Caco-2 (cell line): ENCODE data around the gene PDS5B. TPM values are rescaled to one million over a fixed set of nuclear protein-coding genes. Genes with fewer than 3 reads are reported as not detected.

Experiments used
- BruUV-seq: library from RNA; stranded (reverse); fragments of 400-500 nt; replicated peaks from 2 replicates; lab custom pipeline; 2021; lab: Mats Ljungman, UMichigan
- CTCF ChIA-PET: fragments of 300-600 bp; sonication (Branson Sonifier 250); formaldehyde crosslinking; loops from one replicate; lab custom pipeline; 2022; ENCODE audit warnings: antibody characterized with exemption; lab: Charles Lee
- POLR2A ChIA-PET: fragments of 300-600 bp; sonication (Branson Sonifier 250); formaldehyde crosslinking; loops from one replicate; lab custom pipeline; 2022; ENCODE audit warnings: antibody characterized with exemption; lab: Charles Lee
- DNase-seq, 2 experiments: peaks; one replicate each; pipeline versions ENCODE4 v3.0.0 to v3.0.0-alpha.2; 2020 to 2022
- H3K27me3 ChIP-seq: replicated peaks from 2 replicates; pipeline ENCODE4 v1.6.0; 2011; ENCODE audit warnings: low read length; ENCODE audit not compliant: control insufficient read depth, insufficient read depth
- H3K36me3 ChIP-seq: 2 replicates; pipeline ENCODE4 v1.5.1; 2011; ENCODE audit warnings: low read length; ENCODE audit not compliant: control insufficient read depth, insufficient read depth
- H3K4me1 ChIP-seq: fragments of 250-450 bp; sonication (Bioruptor Pico); 2 replicates; pipeline ENCODE4 v1.5.1; 2020; ENCODE audit warnings: mild to moderate bottlenecking
- H3K4me3 ChIP-seq: 2 replicates; pipeline ENCODE4 v1.5.1; 2011; ENCODE audit warnings: low read depth, mild to moderate bottlenecking, control low read depth, low read length
- H3K9me3 ChIP-seq: fragments of 250-450 bp; sonication (Bioruptor Pico); 2 replicates; pipeline ENCODE4 v1.5.1; 2020; ENCODE audit warnings: mild to moderate bottlenecking, moderate library complexity
- H3K27ac Mint-ChIP-seq: one replicate; pipeline ENCODE4 v1.8.0; 2022; ENCODE audit warnings: mixed read lengths; ENCODE audit not compliant: unreplicated experiment
- H3K27me3 Mint-ChIP-seq: one replicate; pipeline ENCODE4 v1.8.0; 2022; ENCODE audit warnings: mixed read lengths; ENCODE audit not compliant: insufficient read depth, unreplicated experiment
- H3K36me3 Mint-ChIP-seq: one replicate; pipeline ENCODE4 v1.8.0; 2022; ENCODE audit warnings: mild to moderate bottlenecking, mixed read lengths; ENCODE audit not compliant: insufficient read depth, unreplicated experiment
- H3K4me1 Mint-ChIP-seq: one replicate; pipeline ENCODE4 v1.8.0; 2022; ENCODE audit warnings: low read depth, mixed read lengths; ENCODE audit not compliant: unreplicated experiment
- H3K4me3 Mint-ChIP-seq: one replicate; pipeline ENCODE4 v1.8.0; 2022; ENCODE audit warnings: mild to moderate bottlenecking, moderate library complexity, mixed read lengths; ENCODE audit not compliant: unreplicated experiment
- H3K9me3 Mint-ChIP-seq: one replicate; pipeline ENCODE4 v1.8.0; 2022; ENCODE audit warnings: mixed read lengths; ENCODE audit not compliant: unreplicated experiment
- intact Hi-C: fragments of 100-400 bp; cut with micrococcal nuclease; formaldehyde crosslinking; loops from one replicate; pipeline ENCODE4 v1.10.0; 2022; ENCODE audit not compliant: unreplicated experiment
- total RNA-seq: library from RNA; stranded (reverse); gene quantifications from 2 replicates; pipeline ENCODE4 v1.2.3, GENCODE V29; 2022
- TF ChIP-seq, protein P1 (sequence below), 2 experiments: fragments of 200-600 bp in 1 of 2; IDR thresholded peaks; 1 replicate in 1 of 2; 2 replicates in 1 of 2; pipeline versions ENCODE4 v1.5.1 to v1.8.0; 2011 to 2022; ENCODE audit warnings: antibody characterized with exemption in 1 of 2, control low read depth in 1 of 2, inconsistent platforms in 1 of 2, low read depth in 1 of 2, low read length in 1 of 2, mild to moderate bottlenecking in 1 of 2, moderate library complexity in 1 of 2; ENCODE audit not compliant: insufficient read depth in 1 of 2, severe bottlenecking in 1 of 2, unreplicated experiment in 1 of 2

The PDS5B gene
- total RNA-seq, 1 experiment from 2014 or later: 54.9 TPM

DNA sequence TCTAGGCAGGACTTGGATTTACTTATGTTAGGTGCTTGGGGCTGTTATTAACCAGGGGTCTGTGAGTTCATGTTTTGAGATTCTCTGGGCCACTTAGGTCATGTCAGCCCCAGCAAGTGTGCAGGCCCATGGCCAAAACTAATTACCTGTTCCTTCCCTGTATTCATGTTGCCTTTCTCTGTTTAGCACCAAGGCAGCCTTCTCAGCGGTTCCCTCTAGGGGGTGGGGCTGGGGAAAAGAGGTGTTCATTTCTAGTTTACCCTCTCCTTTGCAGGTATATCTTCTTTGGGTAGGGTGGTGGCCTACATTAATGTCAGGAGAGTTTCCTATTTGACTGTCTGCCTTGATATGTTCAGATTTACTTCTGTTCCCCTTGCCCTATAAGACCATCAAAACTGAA is 61.7 kb downstream of the PDS5B start:
- Mint-ChIP-seq H3K36me3 (no peaks in the 10 kb centered on the region), H3K4me3 (no peak overlapping the region), H3K27ac (no peak overlapping the region), H3K27me3 (no peaks in the 10 kb centered on the region), H3K9me3 (no peaks in the 10 kb centered on the region), H3K4me1 (peaks cover 23% of the 10 kb centered on the region)
- intact Hi-C loops: no loop called here
- ChIA-PET CTCF (no interaction called here), POLR2A (no interaction called here)
- Histone ChIP-seq H3K36me3 (no peaks in the 10 kb centered on the region), H3K4me3 (no peak overlapping the region), H3K4me1 (no peaks in the 10 kb centered on the region), H3K9me3 (no peaks in the 10 kb centered on the region), H3K27me3 (no peaks in the 10 kb centered on the region)
- no TSS peak for BruUV-seq
- TF ChIP-seq, protein P1, sequence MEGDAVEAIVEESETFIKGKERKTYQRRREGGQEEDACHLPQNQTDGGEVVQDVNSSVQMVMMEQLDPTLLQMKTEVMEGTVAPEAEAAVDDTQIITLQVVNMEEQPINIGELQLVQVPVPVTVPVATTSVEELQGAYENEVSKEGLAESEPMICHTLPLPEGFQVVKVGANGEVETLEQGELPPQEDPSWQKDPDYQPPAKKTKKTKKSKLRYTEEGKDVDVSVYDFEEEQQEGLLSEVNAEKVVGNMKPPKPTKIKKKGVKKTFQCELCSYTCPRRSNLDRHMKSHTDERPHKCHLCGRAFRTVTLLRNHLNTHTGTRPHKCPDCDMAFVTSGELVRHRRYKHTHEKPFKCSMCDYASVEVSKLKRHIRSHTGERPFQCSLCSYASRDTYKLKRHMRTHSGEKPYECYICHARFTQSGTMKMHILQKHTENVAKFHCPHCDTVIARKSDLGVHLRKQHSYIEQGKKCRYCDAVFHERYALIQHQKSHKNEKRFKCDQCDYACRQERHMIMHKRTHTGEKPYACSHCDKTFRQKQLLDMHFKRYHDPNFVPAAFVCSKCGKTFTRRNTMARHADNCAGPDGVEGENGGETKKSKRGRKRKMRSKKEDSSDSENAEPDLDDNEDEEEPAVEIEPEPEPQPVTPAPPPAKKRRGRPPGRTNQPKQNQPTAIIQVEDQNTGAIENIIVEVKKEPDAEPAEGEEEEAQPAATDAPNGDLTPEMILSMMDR (IDR thresholded peaks at IDR 0.05; ENCODE audit: insufficient read depth in 1 of 2, low read depth in 1 of 2, low read length in 1 of 2, severe bottlenecking in 1 of 2, unreplicated experiment in 1 of 2): no peak
- DNase-seq: peak in 1 of 2 experiments; percentile 15

- Histone ChIP-seq H3K4me1 (no peaks in the 10 kb centered on the region), H3K9me3 (peaks cover 3% of the 10 kb centered on the region; the same call in 1 of the 2 replicates), H3K27me3 (no peaks in the 10 kb centered on the region), H3K4me3 (no peak overlapping the region), H3K36me3 (no peaks in the 10 kb centered on the region)
- TF ChIP-seq, protein P1 (IDR thresholded peaks at IDR 0.05; ENCODE audit: insufficient read depth in 1 of 2, low read depth in 1 of 2, low read length in 1 of 2, severe bottlenecking in 1 of 2, unreplicated experiment in 1 of 2): peak; percentile 77 to 84
- CTCF ChIA-PET: interaction anchor here (0.6 to 1.5 kb wide), 7 partner anchors 11 to 892 kb away, joined by 3 to 6 read pairs (median 3); partner anchors contain the start of gene PDS5B
- H3K4me3 Mint-ChIP-seq: no peak overlapping the region
- H3K9me3 Mint-ChIP-seq: peaks cover 15% of the 10 kb centered on the region
- POLR2A ChIA-PET: interaction anchor here (0.6 kb wide), 2 partner anchors 18 to 45 kb away, joined by 3 to 4 read pairs; no protein-coding TSS in a partner anchor
- H3K4me1 Mint-ChIP-seq: peaks cover 21% of the 10 kb centered on the region
- H3K27me3 Mint-ChIP-seq: no peaks in the 10 kb centered on the region
- peak; percentile 68 to 69 for DNase-seq
- intact Hi-C loops: loop anchor here (1.0 to 2.0 kb wide), 2 partner anchors 64 to 366 kb away; partner anchors contain the start of gene PDS5B
- no peak overlapping the region for H3K27ac Mint-ChIP-seq
- no TSS peak for BruUV-seq
- H3K36me3 Mint-ChIP-seq: no peaks in the 10 kb centered on the region
Observed at GRCh38 chr13:32650705-32651311, 64.6 kb downstream of the PDS5B start.

DNA sequence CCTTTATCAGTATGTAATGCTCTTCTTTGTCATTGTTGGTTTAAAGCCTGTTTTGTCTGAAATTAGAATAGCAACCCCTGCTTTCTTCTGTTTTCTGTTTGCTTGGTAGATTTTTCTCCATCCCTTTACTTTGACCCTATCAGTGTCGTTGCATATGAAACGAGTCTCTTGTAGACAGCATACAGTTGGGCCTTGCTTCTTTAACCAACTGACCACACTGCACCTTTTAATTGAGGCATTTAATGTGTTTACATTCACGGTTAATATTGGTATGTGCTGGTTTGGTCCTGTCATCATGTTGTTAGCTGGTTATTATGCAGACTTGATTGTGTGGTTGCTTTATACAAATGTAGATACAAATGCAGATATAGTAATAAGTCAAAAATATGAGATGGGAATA is 71.1 kb downstream of the PDS5B start:
- POLR2A ChIA-PET: no interaction called here
- no peak for DNase-seq
- Histone ChIP-seq H3K27me3 (no peaks in the 10 kb centered on the region), H3K36me3 (peaks cover 2% of the 10 kb centered on the region; the same call in 1 of the 2 replicates), H3K4me1 (no peaks in the 10 kb centered on the region), H3K9me3 (peaks cover 5% of the 10 kb centered on the region; the same call in 1 of the 2 replicates), H3K4me3 (no peak overlapping the region)
- intact Hi-C loops: no loop called here
- TF ChIP-seq, protein P1 (IDR thresholded peaks at IDR 0.05; ENCODE audit: insufficient read depth in 1 of 2, low read depth in 1 of 2, low read length in 1 of 2, severe bottlenecking in 1 of 2, unreplicated experiment in 1 of 2): no peak
- BruUV-seq: no TSS peak
- H3K36me3 Mint-ChIP-seq: no peaks in the 10 kb centered on the region
- no peak overlapping the region for H3K27ac Mint-ChIP-seq
- H3K4me3 Mint-ChIP-seq: no peak overlapping the region
- H3K4me1 Mint-ChIP-seq: peaks cover 10% of the 10 kb centered on the region
- no peaks in the 10 kb centered on the region for H3K27me3 Mint-ChIP-seq
- CTCF ChIA-PET: no interaction called here
- H3K9me3 Mint-ChIP-seq: peaks cover 15% of the 10 kb centered on the region
